ENCODE measurements around the gene ZNF524.

DNA sequence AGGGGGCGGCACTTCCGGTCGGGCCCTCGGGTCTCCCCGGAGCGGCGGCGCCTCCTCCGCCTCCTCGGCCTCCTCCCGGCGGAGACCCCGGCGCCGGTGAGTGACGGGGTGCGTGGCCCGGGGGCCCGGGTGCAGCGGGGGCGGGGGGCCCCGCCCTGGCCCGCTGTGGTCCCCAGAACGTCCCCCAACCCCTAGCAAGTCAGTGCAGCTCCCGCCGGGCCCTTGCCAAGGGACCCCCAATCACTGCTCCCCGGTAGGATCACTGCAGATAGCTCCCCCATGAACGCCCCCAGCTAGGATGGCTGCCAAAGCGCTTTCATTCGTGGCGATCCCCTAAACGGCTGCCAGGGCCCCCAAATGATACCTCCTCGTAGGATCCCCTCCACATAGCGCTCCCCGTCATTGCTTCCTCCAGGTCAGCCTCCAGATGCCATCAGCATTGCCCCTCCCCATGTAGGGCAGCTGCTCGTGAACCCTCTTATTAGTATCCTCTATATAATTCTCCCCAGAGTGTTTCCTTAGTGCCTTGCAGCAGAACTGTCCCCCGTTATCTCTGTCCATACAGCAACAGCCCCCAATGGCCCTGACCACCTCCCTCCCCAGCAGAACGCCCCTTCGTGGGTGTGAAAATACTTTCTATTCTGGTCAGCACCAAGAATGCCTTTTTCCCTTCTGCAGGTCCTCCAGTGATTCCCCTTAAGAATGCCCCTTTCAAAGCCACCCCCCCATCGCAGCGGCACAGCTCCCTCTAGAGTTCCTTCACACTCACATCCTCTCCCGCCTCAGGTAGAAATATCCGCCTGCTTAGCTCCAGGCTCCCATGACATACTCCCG lies 5.8 kb downstream of the ZNF524 start, which contains the start of gene ZNF865:
- TF ChIP-seq, protein P1, sequence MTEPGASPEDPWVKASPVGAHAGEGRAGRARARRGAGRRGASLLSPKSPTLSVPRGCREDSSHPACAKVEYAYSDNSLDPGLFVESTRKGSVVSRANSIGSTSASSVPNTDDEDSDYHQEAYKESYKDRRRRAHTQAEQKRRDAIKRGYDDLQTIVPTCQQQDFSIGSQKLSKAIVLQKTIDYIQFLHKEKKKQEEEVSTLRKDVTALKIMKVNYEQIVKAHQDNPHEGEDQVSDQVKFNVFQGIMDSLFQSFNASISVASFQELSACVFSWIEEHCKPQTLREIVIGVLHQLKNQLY (CRISPR knock-in tag; IDR thresholded peaks at IDR 0.05) = no peak
- TF ChIP-seq ZNF219 (CRISPR knock-in tag; IDR thresholded peaks at IDR 0.05; ENCODE audit: borderline replicate concordance) (no peak), IRF2 (CRISPR knock-in tag; IDR thresholded peaks at IDR 0.05; ENCODE audit: borderline replicate concordance, low read depth) (no peak), SMAD3 (CRISPR knock-in tag; IDR thresholded peaks at IDR 0.05; ENCODE audit: borderline replicate concordance) (no peak), CBFB (CRISPR knock-in tag; IDR thresholded peaks at IDR 0.05; ENCODE audit: low read depth) (no peak)
- TF ChIP-seq, protein P2, sequence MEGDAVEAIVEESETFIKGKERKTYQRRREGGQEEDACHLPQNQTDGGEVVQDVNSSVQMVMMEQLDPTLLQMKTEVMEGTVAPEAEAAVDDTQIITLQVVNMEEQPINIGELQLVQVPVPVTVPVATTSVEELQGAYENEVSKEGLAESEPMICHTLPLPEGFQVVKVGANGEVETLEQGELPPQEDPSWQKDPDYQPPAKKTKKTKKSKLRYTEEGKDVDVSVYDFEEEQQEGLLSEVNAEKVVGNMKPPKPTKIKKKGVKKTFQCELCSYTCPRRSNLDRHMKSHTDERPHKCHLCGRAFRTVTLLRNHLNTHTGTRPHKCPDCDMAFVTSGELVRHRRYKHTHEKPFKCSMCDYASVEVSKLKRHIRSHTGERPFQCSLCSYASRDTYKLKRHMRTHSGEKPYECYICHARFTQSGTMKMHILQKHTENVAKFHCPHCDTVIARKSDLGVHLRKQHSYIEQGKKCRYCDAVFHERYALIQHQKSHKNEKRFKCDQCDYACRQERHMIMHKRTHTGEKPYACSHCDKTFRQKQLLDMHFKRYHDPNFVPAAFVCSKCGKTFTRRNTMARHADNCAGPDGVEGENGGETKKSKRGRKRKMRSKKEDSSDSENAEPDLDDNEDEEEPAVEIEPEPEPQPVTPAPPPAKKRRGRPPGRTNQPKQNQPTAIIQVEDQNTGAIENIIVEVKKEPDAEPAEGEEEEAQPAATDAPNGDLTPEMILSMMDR (IDR thresholded peaks at IDR 0.05) = 0 out of 2 replicates have a peak, but pooled peaks have one; percentile 14
- TF ChIP-seq, protein P3, sequence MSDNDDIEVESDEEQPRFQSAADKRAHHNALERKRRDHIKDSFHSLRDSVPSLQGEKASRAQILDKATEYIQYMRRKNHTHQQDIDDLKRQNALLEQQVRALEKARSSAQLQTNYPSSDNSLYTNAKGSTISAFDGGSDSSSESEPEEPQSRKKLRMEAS (CRISPR knock-in tag; IDR thresholded peaks at IDR 0.05) = no peak
- TF ChIP-seq, protein P4, sequence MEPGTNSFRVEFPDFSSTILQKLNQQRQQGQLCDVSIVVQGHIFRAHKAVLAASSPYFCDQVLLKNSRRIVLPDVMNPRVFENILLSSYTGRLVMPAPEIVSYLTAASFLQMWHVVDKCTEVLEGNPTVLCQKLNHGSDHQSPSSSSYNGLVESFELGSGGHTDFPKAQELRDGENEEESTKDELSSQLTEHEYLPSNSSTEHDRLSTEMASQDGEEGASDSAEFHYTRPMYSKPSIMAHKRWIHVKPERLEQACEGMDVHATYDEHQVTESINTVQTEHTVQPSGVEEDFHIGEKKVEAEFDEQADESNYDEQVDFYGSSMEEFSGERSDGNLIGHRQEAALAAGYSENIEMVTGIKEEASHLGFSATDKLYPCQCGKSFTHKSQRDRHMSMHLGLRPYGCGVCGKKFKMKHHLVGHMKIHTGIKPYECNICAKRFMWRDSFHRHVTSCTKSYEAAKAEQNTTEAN (CRISPR knock-in tag; IDR thresholded peaks at IDR 0.05) = no peak
- TF ChIP-seq, protein P5, sequence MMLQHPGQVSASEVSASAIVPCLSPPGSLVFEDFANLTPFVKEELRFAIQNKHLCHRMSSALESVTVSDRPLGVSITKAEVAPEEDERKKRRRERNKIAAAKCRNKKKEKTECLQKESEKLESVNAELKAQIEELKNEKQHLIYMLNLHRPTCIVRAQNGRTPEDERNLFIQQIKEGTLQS (CRISPR knock-in tag; conservative IDR thresholded peaks at IDR 0.05) = no peak

Data from WTC11 (cell line).